ENCODE measurements around the gene CBARP. TPM values are rescaled to one million over a fixed set of nuclear protein-coding genes. Genes with fewer than 3 reads are reported as not detected.

The CBARP gene
- total and polyA plus RNA-seq, 11 donors: 0.60 to 2.2 (median 1.6) TPM

DNA sequence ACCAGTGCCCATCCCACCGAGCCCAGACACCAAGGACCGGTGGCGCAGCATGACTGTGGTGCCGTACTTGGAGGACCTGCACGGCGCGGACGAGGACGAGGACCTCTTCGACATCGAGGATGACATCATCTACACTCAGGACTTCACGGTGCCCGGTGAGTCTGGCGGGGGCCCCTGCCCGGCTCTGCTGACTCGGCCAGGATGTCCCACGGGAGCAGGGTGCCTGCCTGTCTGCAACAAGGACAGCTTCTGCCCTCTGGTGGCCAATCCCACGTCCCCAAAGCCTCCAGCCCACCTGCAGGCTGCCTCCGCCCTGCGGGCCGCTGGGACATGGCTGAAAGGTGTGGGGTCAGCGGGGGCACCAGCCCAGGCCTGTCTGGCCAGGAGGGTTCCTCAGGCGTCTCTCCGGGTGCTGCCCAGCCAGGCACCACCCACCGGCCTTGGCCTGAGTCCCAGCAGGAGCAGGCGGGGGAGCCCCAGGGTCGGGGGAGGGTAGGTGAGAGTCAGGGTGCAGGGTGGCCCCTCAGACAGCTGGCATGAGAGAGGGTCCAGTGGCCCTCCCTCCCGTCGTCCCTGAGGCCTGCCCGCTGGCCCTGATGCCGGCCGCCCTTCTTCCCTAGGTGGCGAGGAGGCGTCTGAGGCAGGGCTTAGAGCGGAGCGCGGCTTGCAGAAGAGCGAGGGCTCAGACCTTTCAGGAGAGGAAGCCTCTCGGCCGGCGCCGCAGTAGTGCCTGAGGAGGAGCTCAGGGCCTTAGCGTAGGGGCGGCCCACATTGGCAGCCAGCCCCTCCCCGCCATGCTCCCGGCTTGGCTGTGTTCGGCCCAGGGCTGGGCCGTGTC, 14.6 kb downstream of the CBARP start:
- TF ChIP-seq POLR2A (IDR thresholded peaks at IDR 0.05): no peak
- TF ChIP-seq, protein P1, sequence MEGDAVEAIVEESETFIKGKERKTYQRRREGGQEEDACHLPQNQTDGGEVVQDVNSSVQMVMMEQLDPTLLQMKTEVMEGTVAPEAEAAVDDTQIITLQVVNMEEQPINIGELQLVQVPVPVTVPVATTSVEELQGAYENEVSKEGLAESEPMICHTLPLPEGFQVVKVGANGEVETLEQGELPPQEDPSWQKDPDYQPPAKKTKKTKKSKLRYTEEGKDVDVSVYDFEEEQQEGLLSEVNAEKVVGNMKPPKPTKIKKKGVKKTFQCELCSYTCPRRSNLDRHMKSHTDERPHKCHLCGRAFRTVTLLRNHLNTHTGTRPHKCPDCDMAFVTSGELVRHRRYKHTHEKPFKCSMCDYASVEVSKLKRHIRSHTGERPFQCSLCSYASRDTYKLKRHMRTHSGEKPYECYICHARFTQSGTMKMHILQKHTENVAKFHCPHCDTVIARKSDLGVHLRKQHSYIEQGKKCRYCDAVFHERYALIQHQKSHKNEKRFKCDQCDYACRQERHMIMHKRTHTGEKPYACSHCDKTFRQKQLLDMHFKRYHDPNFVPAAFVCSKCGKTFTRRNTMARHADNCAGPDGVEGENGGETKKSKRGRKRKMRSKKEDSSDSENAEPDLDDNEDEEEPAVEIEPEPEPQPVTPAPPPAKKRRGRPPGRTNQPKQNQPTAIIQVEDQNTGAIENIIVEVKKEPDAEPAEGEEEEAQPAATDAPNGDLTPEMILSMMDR (IDR thresholded peaks at IDR 0.05): peak in 11 of 12 donors; percentile 19 to 49 (median 28)
- WGBS, 4 donors: 77 to 84% (median 79%) methylated on average over 31 to 48 of the region's 48 CpGs
- intact Hi-C loops (cut with DNase I): no loop called here
- Histone ChIP-seq H3K36me3 (peaks cover 0 to 83% (median 71%) of the 10 kb centered on the region in 9 donors), H3K27ac (no peak overlapping the region), H3K9me3 (no peaks in the 10 kb centered on the region), H3K4me3 (no peak overlapping the region), H3K27me3 (no peaks in the 10 kb centered on the region), H3K4me1 (peaks cover 3 to 49% (median 32%) of the 10 kb centered on the region in 12 donors)
- ATAC-seq: no peak
- peak in 1 of 5 donors; percentile 31 for DNase-seq

GRCh38 chr19:1222394-1222793, 15.4 kb downstream of the CBARP start:
- Histone ChIP-seq H3K4me3 (no peak overlapping the region), H3K4me1 (peaks cover 6 to 58% (median 40%) of the 10 kb centered on the region in 12 donors), H3K27me3 (no peaks in the 10 kb centered on the region), H3K9me3 (no peaks in the 10 kb centered on the region), H3K27ac (peak overlapping the region in 4 of 12 donors; percentile 35 to 70 (median 54)), H3K36me3 (peaks cover 0 to 74% (median 63%) of the 10 kb centered on the region in 9 donors)
- no peak for DNase-seq
- TF ChIP-seq, protein P1 (IDR thresholded peaks at IDR 0.05): no peak
- no peak for ATAC-seq
- WGBS, 4 donors: 83 to 95% (median 92%) methylated on average over 8 to 14 of the region's 14 CpGs
- intact Hi-C loops (cut with DNase I): no loop called here

GRCh38 chr19:1221904-1222255, 15.9 kb downstream of the CBARP start:
- WGBS, 4 donors: 88 to 91% (median 89%) methylated on average over 8 to 22 of the region's 22 CpGs
- Histone ChIP-seq H3K4me3 (no peak overlapping the region), H3K4me1 (peaks cover 6 to 63% (median 44%) of the 10 kb centered on the region in 12 donors), H3K9me3 (no peaks in the 10 kb centered on the region), H3K27ac (peak overlapping the region in 9 of 12 donors; percentile 18 to 70 (median 29)), H3K27me3 (no peaks in the 10 kb centered on the region), H3K36me3 (peaks cover 0 to 69% (median 61%) of the 10 kb centered on the region in 9 donors)
- TF ChIP-seq, protein P1 (IDR thresholded peaks at IDR 0.05): no peak
- intact Hi-C loops (cut with DNase I): loop anchor here in 2 of 10 donors (1.0 to 2.0 kb wide), 2 partner anchors 18 to 19 kb away; partner anchors contain the start of gene ATP5F1D (in 1 of the 2)
- ATAC-seq (no peak), DNase-seq (no peak)
